Measurements from ENCODE around the gene CERS3.

DNA sequence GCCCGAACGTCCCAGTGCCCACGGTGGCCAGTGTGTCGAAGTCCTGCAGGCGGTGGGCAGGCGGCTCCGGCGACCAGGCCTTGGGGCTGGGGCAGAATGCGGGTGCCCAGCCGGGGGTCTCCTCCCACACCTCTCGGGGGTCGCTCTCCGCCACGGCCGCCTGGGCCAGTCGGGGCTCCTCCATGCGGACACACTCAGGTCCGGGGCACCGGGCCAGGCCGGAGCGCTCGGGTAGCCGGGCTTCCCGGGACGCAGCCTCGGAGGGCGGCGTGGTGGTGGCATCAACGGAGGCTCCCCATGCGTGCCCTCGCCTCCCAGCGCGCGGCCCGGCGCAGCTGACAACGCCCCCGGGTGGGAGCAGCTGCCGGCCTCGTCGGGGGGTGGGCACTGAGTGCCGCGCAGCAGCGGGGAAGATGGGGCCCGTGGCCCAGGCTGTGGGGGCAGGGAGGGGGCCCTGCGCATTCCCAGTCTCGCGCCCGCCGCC lies 30.1 kb upstream of the CERS3 start:
- TF ChIP-seq, protein P1, sequence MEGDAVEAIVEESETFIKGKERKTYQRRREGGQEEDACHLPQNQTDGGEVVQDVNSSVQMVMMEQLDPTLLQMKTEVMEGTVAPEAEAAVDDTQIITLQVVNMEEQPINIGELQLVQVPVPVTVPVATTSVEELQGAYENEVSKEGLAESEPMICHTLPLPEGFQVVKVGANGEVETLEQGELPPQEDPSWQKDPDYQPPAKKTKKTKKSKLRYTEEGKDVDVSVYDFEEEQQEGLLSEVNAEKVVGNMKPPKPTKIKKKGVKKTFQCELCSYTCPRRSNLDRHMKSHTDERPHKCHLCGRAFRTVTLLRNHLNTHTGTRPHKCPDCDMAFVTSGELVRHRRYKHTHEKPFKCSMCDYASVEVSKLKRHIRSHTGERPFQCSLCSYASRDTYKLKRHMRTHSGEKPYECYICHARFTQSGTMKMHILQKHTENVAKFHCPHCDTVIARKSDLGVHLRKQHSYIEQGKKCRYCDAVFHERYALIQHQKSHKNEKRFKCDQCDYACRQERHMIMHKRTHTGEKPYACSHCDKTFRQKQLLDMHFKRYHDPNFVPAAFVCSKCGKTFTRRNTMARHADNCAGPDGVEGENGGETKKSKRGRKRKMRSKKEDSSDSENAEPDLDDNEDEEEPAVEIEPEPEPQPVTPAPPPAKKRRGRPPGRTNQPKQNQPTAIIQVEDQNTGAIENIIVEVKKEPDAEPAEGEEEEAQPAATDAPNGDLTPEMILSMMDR (IDR thresholded peaks at IDR 0.05), result no peak
- TF ChIP-seq EP300 (IDR thresholded peaks at IDR 0.05), result no peak
